GM21576 (cell line): ENCODE data around the gene NEUROD2.

ENCODE experiments used
- ATAC-seq: cut with Tn5 transposase; IDR thresholded peaks from one replicate; pipeline ENCODE4 v1.9.1; 2021; ENCODE audit warnings: mild to moderate bottlenecking, moderate library complexity; ENCODE audit not compliant: unreplicated experiment

Gene NEUROD2

GRCh38 chr17:39635614-39636176 is 28.0 kb upstream of the NEUROD2 start:
- no peak for ATAC-seq

- ATAC-seq: no peak
Observed at GRCh38 chr17:39634384-39634871, 26.7 kb upstream of the NEUROD2 start.

- ATAC-seq: no peak
Observed at GRCh38 chr17:39633570-39634183, 26.0 kb upstream of the NEUROD2 start.

- ATAC-seq: no peak
Observed at GRCh38 chr17:39632153-39632941, 24.6 kb upstream of the NEUROD2 start.

- ATAC-seq: no peak
Observed at GRCh38 chr17:39631403-39631802, 23.7 kb upstream of the NEUROD2 start.

GRCh38 chr17:39629898-39630297 is 22.2 kb upstream of the NEUROD2 start:
- no peak for ATAC-seq

- ATAC-seq: no peak
Observed at GRCh38 chr17:39629494-39629880, 21.8 kb upstream of the NEUROD2 start.

GRCh38 chr17:39628655-39629493 is 21.2 kb upstream of the NEUROD2 start:
- ATAC-seq: no peak

- no peak for ATAC-seq
Observed at GRCh38 chr17:39627712-39628516, 20.2 kb upstream of the NEUROD2 start.

- no peak for ATAC-seq
Observed at GRCh38 chr17:39627047-39627711, 19.5 kb upstream of the NEUROD2 start.

- ATAC-seq: no peak
Observed at GRCh38 chr17:39626171-39627046, 18.7 kb upstream of the NEUROD2 start, which contains the start of gene PPP1R1B. PPP1R1B (plus strand) TSS chr17:39626952; CDS start chr17:39627393, 441 bp downstream.

GRCh38 chr17:39625198-39625785 is 17.6 kb upstream of the NEUROD2 start:
- ATAC-seq: no peak

- no peak for ATAC-seq
Observed at GRCh38 chr17:39624313-39624712, 16.6 kb upstream of the NEUROD2 start.

- ATAC-seq: peak; percentile 44
Observed at GRCh38 chr17:39623356-39623950, 15.7 kb upstream of the NEUROD2 start.

- ATAC-seq: peak; percentile 19
Observed at GRCh38 chr17:39622380-39623006, 14.8 kb upstream of the NEUROD2 start.

GRCh38 chr17:39621523-39622379 is 14.0 kb upstream of the NEUROD2 start:
- peak; percentile 61 for ATAC-seq

GRCh38 chr17:39619786-39620101 is 12.0 kb upstream of the NEUROD2 start:
- no peak for ATAC-seq
